Activated CD4-positive, alpha-beta T cell treated with anti-CD3 and anti-CD28 coated beads for 1 hour (primary cell): ENCODE measurements around the gene PPP2R5D.
"Not testable (repeated sequence)": the region's sequence is repeated elsewhere in the genome, so short reads cannot be mapped to it uniquely, and the experiment has no call there.

Source experiments
- DNase-seq: peaks from one replicate; pipeline ENCODE4 v3.0.0-alpha.2; 2020

Gene PPP2R5D

DNA sequence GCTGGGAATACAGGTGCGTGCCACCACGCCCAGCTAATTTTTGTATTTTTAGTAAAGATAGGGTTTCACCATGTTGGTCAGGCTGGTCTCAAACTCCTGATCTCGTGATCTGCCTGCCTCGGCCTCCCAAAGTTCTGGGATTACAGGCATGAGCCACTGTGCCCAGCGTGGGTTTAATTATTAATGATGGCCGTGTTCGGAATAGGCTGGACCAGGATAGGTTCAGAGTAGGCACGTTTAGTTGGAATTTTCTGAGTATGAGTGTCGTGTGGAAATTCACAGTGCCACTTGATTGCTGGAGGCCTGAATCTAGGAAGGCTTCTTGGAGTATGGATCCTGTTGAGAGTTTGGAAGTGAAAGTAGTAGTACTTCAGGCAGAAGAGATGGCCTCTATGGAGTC, 13.8 kb downstream of the PPP2R5D start:
- not testable (repeated sequence) for DNase-seq

DNA sequence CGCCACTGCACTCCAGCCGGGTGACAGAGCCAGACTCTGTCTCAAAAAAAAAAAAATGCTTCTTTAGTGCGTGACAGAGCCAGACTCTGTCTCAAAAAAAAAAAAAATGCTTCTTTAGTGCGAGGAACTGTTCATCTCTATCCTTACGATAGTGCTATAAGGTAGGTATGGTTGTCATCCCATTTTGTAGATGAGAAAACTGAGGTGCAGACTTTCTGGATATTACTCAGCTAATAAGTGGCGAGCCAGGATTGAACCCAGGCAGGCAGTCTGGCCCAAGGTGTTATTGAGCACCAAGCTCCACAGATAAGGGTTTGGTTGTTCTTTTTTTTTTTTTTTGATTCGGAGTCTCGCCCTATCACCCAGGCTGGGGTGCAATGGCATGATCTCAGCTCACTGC, 17.5 kb downstream of the PPP2R5D start:
- no peak for DNase-seq

DNA sequence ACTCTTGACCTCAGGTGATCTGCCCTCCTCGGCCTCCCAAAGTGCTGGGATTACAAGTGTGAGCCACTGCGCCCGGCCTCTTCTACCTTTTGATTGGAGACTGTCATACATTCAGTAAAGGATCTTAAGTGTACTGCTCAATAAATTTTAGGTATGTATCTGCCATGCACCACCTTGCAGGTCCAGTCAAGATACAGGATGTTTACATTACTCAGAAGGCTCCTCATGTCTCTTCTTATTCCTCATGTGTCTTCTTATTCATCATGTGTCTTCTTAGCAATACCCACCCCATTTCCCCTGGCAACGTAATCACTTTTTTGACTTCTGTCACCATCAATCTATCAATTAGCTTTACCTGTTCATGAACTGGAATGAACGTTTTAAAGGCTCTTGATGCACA, 21.5 kb downstream of the PPP2R5D start:
- no peak for DNase-seq

DNA sequence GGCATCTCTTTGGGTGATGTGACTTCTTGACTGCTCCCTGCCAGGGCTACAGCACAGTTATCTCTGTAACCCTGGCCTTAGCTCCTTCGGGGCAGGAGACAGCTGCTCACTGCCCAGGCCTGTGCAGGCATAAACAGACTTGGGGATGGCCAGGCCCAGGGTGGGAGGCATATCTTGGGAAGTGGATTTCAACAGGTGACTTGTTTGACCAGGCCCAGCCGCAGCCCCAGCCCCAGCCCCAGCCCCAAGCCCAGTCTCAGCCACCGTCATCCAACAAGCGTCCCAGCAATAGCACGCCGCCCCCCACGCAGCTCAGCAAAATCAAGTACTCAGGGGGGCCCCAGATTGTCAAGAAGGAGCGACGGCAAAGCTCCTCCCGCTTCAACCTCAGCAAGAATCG, 21.9 kb downstream of the PPP2R5D start:
- DNase-seq = no peak

DNA sequence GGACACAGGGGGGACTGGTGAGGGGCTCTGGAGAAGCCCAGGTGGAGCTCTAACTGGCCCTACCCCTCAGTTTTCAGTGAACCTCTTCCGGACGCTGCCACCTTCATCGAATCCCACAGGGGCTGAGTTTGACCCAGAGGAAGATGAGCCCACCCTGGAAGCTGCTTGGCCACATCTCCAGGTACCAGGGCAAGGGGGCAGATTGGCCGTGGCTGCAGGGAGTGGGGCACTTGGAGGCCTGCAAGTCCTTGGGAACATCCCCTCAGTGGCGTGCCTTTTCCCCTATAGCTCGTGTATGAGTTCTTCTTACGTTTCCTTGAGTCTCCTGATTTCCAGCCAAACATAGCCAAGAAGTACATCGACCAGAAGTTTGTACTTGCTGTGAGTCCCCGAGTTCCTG, 22.8 kb downstream of the PPP2R5D start:
- DNase-seq = no peak

DNA sequence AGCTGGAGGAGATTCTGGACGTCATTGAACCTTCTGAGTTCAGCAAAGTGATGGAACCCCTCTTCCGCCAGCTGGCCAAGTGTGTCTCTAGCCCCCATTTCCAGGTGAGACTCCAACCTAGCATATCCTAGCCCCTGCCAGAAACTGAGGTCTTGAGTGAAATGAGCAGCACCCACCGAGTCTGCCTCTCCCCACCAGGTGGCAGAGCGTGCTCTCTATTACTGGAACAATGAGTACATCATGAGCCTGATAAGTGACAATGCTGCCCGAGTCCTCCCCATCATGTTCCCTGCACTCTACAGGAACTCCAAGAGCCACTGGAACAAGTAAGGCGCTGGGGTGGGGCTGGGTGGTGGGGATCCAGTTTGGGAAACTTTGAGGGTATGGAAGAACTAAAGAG, 24.8 kb downstream of the PPP2R5D start:
- DNase-seq = peak; percentile 19

DNA sequence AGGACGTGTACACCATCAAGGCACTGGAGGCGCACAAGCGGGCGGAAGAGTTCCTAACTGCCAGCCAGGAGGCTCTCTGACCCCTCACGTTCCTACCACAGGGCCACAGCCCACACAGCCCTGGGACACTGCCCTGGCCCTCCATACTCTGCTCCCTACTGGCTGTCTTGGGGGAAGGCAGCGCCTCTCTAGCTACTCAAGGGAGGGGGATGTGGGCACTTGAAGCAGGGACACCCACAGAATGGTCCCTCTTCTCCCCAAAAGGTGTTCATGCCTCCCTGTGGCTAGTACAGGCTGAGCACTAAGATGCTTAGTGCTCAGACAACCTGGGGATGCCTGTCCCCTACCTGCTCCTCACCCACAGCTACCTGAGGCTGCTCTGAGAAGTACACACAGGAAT, 26.8 kb downstream of the PPP2R5D start:
- DNase-seq = no peak

DNA sequence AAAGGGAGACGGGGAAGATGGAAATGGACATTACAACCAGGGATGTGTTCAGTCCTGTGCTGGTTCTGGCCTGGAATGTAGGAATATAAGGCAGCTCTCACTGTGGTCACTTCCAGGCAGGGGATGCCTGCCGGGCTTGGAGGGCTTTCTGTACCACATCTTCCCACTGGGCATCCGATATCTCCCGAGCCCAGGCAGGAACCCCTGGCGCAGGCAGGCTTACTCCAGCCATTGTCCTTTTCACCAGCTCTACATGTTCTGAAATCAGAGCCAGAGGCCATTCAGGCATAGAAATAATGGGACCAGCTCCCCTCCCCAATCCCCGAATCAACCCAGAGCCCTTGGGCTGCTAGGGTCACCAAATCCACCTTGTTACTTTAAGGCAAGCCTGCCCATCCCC, 28.0 kb downstream of the PPP2R5D start:
- no peak for DNase-seq

DNA sequence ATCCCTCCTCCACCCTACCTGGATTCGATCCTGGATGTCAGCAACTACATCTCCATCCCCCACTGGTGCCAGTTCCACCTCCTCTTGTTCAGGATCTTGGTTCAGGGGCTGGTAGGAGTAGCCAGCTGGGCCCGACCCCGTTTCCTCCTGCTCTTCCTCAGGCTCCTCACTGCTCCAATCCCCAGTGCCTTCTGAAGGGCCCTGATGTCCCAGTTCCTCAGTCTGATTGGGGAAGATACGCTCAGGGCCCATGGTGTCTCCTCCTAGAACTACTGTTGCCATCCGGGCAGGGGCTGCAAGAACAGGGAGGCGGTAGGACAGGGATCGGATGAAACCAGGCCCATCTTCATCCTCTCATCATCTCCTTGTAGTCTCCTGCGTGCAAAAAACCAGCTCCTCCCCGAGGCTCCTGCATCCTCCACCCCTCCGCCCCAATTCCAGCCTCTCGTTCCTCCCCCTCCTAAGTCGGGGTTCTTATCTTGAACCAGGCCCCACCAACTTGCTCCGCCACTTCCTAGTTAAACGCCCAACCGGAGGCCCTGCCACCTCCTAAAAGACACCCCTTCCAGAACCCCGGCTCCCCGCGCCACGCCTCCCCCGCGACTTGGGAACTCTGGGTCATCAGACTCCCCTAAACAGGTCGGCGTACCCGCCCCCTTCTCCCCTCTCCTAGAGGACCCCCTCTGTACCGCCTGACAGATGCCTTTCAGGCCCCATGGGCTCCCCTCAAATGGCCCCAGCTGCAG, 28.9 kb downstream of the PPP2R5D start:
- DNase-seq = no peak

DNA sequence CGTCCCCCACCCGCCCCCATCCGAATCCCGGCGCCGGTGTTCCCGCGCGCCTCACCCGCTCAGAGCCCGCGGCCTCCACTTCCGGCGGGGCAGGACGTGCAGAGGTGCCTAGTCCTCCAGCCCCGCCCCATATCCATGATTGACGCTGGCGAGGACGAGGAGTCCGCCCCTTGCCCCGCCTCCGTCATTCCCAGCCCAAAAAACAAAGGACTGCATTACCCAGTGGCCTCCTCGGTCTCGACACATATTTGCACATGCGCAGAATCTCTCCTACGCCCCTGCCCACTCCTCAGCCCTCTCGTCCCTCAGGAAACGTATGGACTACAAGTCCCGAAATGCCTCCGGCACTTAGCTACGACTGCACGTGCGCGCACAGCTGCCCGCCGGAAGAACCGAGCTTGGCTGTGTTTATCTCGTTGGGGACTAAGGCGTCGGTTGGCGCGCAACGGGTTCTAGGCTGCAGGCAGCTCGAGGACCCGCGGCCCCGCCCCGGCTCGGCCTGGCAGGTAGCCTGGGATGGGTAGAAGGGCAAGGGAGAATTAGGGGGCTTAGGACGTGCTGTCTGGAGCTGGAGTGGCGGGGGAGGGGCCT, 29.6 kb downstream of the PPP2R5D start, which contains the start of the genes KLHDC3 and MEA1:
TSS of gene KLHDC3 (plus strand) at position 407 of the 591 bp plus-strand sequence. CDS start 2,944 bp downstream, outside the sequence.
TSS of gene MEA1 (minus strand) at position 104 of the 591 bp plus-strand sequence. CDS start 133 bp downstream, outside the sequence.
- peak; percentile 97 for DNase-seq

DNA sequence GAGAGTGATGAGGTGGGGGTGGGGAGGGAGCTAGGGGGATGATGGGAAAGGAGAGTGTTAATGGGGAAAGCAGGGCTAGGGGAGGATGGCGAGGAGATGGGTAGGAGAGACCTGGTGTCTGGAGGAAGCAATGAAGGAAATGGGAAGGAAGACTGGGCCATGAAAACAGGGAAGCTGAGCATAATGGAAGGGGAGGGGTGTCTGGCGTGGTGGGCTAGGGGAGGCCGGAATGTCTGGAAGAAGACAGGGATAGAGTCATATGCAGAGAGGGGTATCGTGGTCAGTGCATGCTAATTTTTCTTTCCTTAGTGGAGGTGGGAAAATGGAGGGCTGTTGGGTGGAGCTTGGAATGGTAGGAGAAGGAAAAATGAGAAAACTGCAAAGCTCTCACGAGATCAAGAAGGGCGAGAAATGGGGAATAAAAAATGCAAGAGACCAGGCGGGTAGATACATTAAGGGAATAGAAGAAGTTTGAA, 30.1 kb downstream of the PPP2R5D start:
- no peak for DNase-seq

DNA sequence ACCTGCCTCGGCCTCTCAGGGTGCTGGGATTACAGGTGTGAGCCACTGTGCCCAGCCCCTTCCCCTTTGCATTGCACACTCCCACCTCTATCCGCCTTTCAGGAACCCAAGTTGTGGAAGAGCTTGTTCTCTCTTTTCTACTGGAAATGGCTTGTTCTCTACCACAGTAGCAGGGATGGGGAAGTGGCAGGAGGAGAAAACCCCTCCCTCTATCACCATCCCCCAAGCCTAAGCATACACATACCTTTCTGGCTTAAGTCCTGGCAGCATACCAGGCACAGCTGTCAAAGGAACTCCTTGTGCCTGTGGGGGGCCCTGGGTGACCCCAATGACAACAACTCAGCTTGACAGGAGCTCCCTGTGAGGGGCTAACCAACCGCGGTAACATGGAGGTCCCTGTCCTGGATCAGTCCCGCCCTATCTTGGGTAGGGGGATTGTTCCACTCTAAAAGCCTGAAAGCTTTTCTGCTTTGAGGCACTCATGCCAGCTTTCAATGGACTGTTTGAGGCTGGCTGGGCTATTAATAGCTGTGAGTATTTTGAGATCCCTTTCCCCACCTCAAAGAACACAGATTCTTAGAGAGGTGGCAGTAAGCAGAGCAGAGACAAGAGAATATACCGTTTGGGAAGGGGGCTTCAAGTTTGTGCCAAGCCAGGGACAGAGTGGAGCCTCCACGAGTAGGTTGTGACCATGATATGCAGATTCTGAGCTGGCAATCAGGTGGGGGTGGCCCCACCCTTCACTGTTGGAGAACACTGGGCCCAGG, 32.0 kb downstream of the PPP2R5D start:
- no peak for DNase-seq

DNA sequence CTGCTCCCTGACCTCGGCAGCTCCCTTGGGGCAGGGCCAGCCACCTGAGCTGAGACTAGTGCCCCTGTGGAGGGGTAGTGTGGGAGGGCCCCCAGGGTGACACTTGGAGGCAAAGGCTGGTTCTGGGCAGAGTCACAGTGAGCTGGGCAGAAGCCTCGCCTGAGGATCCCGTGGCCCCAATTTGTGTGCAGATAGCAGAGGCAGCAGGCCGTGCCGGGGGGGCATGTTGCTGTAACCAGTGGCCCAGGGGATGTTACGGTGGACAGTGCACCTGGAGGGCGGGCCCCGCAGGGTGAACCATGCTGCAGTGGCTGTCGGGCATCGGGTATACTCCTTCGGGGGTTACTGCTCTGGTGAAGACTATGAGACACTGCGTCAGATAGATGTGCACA, 32.6 kb downstream of the PPP2R5D start:
- DNase-seq = no peak

DNA sequence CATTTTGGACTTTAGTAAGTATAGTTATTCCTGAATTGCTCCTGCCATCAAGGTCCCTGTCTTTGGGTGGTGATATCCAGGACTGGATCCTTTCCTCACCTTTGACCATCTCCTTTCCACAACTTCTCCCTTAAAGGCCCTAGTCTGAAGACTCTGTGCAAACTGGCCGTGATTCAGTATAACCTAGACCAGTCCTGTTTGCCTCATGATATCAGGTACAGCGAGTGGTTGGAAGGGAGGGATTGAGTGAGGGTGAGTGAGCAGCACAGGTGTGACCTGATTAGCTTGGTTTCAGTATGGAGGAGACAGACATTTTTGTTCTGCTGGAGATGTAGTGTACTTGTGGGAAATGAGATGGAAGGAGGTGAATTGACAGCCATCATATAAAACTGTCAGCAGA, 34.8 kb downstream of the PPP2R5D start:
- DNase-seq = no peak

DNA sequence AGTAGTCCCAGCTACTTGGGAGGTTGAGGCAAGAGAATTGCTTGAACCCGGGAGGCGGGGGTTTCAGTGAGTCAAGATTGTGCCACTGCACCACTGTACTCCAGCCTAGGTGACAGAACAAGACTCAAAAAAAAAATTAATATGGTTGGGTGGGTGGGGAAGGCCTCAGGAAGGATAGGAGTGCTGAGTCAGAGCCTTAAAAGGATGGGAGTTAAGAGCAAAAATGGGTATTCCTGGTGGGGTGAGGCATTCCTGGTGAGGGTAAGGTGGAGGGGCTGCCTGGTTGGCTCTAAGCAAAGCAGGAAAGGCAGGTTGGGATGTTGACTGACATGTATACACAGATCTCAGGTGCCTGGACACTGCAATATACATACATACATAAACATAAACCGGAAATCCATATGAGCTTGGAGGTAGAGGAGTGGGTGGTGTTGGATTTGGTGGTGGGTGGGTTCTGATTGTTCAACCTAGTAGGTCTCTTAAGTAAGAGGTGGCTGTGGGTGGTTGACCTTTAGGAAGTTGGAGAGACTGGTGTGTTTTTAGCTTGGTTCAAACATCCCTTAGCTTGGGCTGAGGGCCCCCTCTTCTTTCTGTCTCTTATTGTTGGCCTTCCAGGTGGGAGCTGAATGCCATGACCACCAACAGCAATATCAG, 35.8 kb downstream of the PPP2R5D start:
- no peak for DNase-seq

DNA sequence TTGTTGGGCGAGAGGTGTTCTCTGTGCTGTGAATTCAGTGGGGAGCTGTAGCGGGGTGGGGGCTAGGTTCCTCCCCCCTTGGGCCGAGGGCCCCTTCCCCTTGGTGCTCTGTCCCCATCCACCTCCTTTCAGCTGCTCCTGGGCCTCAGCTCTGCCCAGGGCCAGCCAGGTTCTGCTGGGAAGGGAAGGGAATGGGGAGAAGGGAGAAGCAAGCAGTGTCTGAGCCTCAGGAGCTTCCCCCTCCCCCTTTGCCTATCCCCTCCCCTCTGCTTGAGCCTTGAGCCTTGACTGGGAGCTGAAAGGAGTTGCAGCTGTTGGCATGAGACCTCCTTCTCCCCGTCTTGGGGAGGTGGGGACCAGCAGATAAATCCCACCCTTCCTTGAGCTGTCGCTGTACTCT, 36.5 kb downstream of the PPP2R5D start:
- DNase-seq = no peak

DNA sequence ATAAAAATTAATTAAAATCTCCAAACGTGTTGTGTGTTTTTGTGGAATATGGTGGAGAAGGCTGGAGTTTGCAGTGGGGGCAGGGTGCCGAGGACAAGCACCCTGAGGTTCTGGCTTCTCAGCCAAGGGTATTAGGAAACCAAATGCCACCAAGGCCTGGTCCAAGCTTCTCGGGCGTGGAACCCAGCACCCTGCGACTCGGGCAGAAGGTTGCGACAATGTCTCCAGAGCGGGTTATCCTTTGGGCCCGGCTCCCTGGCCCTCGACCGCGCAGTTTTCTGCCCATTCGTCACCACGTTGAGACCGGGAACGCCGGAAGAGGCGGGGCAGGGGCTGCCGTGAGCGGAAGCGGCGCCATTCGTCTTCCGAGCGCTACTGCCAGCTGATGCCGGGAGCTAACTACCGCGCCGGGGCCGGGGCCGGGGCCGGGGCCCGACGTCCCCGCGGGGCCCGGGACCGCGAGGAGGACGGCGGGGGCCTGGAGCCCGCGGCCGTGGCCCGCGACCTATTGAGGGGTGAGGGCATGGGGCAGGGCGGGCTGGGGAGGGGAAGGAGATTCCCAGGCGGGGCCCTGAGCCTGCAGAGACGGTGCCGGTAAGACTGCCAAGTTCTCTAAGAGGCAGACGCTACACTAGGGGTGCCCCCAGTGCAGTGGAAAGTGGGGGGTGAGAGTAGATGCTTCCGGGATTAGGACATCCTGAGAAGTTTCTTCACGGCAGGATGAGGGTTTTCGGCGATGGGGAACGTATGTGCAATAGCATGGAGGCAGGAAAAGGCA, 37.1 kb downstream of the PPP2R5D start, which contains the start of gene RRP36:
TSS of gene RRP36 (plus strand) at position 354 of the 778 bp plus-strand sequence. CDS start at position 386, 32 bp downstream.
- DNase-seq = peak; percentile 50

DNA sequence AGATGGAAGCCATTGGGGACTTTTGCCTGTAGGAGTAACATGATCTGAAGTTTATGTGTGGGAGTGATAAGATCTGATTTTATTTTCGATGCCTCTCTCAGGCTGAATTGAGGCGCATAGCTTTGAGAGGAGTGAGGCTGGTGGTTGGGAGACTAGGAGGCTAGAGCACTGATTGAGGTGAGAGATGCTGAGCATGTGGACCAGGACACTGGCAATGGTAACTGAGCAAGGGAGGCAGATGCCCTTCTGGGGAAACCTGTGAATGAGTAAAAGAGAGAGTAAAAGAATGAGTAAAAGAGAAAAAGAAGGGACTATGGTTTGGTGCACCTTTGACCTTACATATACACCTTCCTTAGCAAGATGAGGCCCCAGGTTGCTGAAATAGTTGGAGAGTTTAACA, 40.1 kb downstream of the PPP2R5D start:
- DNase-seq = no peak

DNA sequence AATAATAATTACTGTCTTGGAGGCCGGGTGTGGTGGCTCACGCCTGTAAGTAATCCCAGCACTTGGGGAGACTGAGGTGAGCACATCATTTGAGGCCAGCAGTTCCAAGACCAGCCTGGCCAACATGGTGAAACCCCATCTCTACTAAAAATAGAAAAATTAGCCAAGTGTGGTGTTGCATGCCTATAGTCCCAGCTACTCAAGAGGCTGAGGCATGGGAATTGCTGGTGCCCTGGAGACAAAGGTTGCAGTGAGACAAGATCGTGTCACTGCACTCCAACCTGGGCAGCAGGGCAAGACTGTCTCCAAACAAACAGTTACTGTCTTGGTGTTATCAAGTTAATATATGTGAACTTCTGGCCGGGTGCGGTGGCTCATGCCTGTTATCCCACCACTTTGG, 42.0 kb downstream of the PPP2R5D start:
- DNase-seq = no peak

DNA sequence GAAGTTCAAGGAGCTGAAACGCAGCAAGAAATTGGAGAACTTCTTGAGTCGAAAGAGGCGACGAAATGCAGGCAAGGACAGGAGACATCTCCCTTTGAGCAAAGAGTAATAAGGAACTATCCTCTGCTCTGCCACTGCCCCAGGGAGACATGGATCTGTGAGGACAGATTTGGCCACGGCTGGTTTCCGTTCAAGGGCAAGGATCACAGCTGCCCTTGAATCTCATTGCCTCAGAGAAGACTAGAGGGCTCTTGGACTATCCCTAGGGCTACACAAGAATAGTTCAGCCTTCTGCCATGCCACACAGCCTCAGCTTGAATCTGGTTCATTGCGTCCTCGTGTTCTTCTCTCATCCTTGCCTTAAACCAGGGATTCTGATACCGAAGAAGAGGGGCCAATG, 44.8 kb downstream of the PPP2R5D start:
- DNase-seq = no peak

DNA sequence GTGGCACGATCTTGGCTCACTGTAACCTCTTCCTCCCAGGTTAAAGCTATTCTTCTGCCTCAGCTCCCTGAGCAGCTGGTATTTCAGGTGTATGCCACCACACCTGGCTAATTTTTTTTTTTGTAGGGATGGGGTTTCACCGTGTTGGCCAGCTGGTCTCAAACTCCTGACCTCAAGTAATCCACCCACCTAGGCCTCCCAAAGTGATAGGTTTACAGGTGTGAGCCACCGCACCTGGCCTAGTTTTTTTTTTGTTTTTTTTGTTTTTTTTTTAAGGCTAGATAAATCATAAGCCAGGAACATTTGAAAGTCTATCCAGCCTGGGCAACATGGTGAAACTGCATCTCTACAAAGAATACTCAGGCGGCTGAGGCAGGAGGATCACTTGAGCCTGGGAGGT, 48.0 kb downstream of the PPP2R5D start:
- no peak for DNase-seq

DNA sequence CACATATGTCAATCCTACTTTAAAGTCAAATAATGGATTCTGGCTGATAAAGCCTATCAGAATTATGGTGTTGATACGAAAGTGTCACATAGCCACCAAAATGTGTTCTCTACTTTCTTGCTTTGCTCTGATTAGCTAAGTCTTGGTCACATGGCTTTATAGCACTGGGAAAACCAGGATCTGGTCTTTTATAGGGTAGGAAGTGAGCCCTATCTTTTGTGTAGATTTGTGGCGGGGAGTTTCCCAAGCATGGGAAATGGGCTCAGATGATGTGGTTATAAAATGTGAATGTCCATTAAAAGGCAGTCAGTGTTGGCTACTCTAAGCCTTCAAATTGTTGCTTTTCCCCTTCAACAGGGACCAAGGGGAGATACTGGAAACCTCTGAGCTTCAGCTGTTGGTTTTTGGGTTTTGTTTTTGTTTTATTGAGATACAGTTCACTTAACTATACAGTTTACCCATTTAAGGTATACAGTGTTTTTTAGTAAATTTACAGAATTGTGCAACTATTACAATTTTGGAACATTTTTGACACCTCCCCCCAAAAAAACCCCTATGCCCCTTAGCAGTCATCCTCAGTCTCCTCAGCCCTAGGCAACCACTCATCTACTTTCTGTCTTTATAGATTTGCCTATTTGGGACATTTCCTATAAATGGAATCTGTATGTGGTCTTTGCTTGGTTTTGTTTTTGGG, 49.3 kb downstream of the PPP2R5D start:
- DNase-seq = no peak
